HG03097 (cell line): ENCODE results near the gene DNAJC16.
A peak's percentile ranks its signal among the peaks of the same experiment; 100 is the strongest.
"Not testable (repeated sequence)": the region's sequence is repeated elsewhere in the genome, so short reads cannot be mapped to it uniquely, and the experiment has no call there.

Experiments used
- ATAC-seq: cut with Tn5 transposase; IDR thresholded peaks from one replicate; pipeline ENCODE4 v1.9.1; 2021; ENCODE audit not compliant: unreplicated experiment, low FRiP score

The DNAJC16 gene

GRCh38 chr1:15578921-15579682 is 52.5 kb downstream of the DNAJC16 start:
- peak; percentile 30 for ATAC-seq

- peak; percentile 58 for ATAC-seq
These were observed 53.0 kb downstream of the DNAJC16 start for GRCh38 chr1:15579683-15580047.

- ATAC-seq = no peak
These were observed 56.5 kb downstream of the DNAJC16 start for GRCh38 chr1:15583016-15583706.

GRCh38 chr1:15584489-15585363 is 58.1 kb downstream of the DNAJC16 start, which contains the start of gene AGMAT:
Gene AGMAT (minus strand): TSS chr1:15585051. CDS start chr1:15584967, 84 bp downstream.
- no peak for ATAC-seq

GRCh38 chr1:15592285-15592684 is 65.6 kb downstream of the DNAJC16 start:
- ATAC-seq = no peak

- ATAC-seq = no peak
These were observed 69.4 kb downstream of the DNAJC16 start for GRCh38 chr1:15595809-15596617.

GRCh38 chr1:15598436-15598835 is 71.8 kb downstream of the DNAJC16 start:
- ATAC-seq = no peak

GRCh38 chr1:15603050-15603965 is 76.7 kb downstream of the DNAJC16 start:
- peak; percentile 93 for ATAC-seq

- ATAC-seq = not testable (repeated sequence)
These were observed 77.3 kb downstream of the DNAJC16 start for GRCh38 chr1:15603966-15604282.

GRCh38 chr1:15604400-15604799 is 77.8 kb downstream of the DNAJC16 start:
- not testable (repeated sequence) for ATAC-seq

GRCh38 chr1:15605398-15606383 is 79.0 kb downstream of the DNAJC16 start:
- ATAC-seq = no peak

- ATAC-seq = no peak
These were observed 83.0 kb downstream of the DNAJC16 start for GRCh38 chr1:15609631-15610030.

GRCh38 chr1:15610167-15610566 is 83.5 kb downstream of the DNAJC16 start:
- ATAC-seq = no peak

GRCh38 chr1:15616373-15617172 is 89.9 kb downstream of the DNAJC16 start:
- no peak for ATAC-seq

GRCh38 chr1:15617173-15618076 is 90.8 kb downstream of the DNAJC16 start, which contains the start of gene DDI2:
Gene DDI2 (plus strand): TSS chr1:15617458. CDS start chr1:15617671, 213 bp downstream.
- ATAC-seq = peak; percentile 66

- ATAC-seq = peak; percentile 18
These were observed 91.5 kb downstream of the DNAJC16 start for GRCh38 chr1:15618077-15618654.
